Activated CD4-positive, alpha-beta T cell treated with anti-CD3 and anti-CD28 coated beads, Interleukin-2, amount 50 U/mL, for 1 hour (primary cell): Measurements from ENCODE around the gene APOA5.
A peak's percentile ranks its signal among the peaks of the same experiment; 100 is the strongest.
"Not testable (repeated sequence)": the region's sequence is repeated elsewhere in the genome, so short reads cannot be mapped to it uniquely, and the experiment has no call there.

Experiments
- DNase-seq: peaks from one replicate; pipeline ENCODE4 v3.0.0-alpha.2; 2020

Gene APOA5, protein sequence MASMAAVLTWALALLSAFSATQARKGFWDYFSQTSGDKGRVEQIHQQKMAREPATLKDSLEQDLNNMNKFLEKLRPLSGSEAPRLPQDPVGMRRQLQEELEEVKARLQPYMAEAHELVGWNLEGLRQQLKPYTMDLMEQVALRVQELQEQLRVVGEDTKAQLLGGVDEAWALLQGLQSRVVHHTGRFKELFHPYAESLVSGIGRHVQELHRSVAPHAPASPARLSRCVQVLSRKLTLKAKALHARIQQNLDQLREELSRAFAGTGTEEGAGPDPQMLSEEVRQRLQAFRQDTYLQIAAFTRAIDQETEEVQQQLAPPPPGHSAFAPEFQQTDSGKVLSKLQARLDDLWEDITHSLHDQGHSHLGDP

DNA sequence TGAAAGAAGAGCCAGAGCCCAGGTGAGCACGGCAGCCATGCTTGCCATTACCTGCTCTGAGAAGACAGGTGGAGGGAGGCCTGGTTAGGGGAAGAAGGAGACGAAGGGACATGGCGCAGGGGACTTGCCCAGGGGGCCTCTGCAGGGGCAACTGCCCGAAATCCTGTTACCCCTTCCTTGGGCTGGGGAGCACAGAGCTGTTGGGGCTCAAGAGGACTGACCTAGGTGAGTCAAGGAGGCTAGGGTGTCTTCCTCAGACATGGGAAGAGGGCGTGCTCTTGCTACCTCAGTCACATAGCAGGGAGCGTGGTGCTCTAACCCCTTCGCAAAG lies at the start of gene APOA5:
Gene APOA5 (minus strand): TSS at position 67 of the 331 bp plus-strand sequence. CDS start 19 bp downstream, at position 48.
- no peak for DNase-seq

DNA sequence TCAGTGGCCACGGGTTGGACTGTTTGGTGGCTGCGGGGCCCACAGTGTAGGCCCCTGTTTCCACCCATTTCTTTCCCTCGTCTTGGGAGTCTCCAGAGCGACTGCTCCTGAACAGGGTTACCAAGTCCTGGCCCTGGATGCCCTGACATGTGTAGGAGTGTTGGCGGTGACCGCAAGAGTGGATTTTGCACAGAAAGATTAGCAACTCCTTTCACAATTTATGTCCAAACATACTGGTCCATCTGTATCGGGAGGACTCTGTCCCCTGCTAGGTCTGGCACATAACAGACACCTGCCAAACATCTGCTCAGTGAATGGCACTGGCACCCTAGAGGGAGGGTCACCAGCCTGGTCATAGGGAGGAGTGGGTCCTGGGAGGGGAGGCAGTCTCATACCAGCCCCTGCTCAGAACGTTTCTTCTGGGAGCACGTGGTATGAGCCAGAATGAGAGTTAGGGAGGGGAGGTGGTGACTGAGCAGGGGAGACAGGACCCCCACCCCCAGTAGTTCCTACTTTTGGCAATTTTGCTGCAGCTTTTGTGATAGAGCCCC lies 49.1 kb upstream of the APOA5 start:
- no peak for DNase-seq

DNA sequence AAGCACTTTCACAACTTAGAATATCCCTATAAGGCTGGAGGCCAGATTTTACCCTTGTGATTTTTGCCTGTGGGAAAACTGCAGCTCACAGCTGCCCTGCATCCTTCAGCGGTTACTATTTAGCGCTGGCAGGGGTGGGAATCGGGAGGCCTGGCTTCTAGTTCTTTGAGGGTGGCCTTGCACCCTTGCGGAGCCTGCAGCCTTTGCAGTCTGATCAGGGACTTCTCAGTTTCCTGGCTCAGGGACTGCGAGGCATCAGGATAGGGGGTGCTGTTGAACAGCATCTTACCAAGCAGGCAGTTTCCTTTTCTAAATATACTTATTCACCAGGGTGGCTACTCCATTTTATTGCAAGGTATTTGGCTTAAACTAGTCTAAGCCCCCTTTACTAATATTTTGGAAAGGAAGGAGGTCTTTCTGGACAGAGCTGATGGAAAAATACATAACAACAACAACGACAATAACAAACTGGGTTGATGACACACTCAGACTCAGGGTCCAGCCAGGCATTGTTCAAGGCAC lies 48.6 kb upstream of the APOA5 start:
- no peak for DNase-seq

DNA sequence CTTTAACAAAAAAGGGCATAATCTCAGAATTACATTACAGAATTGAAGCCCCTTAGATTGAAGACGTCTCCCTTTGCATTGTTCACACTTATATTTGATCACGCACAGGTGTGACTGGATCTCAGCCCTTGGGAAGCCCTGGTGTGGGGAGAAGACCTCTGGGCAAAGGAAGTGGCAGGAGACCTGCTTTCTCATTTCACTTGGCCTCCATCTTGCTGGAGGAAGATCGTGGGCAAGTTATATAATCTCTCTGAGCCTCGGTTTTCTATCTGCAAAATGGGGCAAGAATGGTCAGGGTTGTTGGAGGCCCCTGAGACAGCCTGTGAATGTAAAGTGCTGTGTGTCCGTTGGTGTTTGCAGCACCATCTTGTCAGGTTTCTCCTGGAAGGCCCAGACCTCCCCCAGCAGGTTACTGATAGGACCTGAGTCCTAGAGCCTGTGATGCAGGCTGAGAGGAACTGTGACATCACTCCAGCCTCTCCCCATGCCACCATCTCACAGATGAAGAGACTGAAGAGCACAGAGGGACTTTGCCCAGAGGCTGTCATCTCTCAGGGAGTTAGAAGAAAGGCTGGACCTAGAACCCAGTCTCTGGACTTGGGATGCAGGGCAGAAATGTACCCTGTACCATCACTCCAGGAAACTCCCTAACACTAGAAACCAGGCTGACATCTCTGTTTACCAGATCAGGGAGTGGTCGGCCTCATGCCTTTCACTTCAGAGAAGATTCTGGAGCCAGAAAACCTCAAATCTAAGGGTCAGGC lies 46.8 kb upstream of the APOA5 start:
- no peak for DNase-seq

GRCh38 chr11:116837231-116838091 lies 45.8 kb upstream of the APOA5 start, which contains the start of gene APOA1:
TSS of gene APOA1 (minus strand) at chr11:116837622. CDS start at chr11:116837387, 235 bp downstream.
- no peak for DNase-seq

DNA sequence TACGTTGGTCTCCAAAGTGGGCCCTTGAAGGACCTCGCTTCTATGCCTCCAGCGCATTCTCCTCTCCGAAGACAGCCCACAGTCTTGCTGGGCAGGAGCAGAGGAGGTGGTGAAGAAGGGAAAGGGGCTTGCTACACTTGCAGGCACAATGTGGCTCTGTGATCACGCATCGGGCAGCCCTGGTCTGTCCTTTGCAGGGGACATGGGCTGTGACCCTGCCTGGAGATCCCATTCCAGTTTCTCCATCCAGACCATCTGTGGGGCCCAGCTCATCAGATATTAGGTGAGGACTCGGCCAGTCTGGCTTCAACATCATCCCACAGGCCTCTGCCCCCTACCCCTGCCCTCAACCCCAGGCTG lies 44.9 kb upstream of the APOA5 start:
- no peak for DNase-seq

DNA sequence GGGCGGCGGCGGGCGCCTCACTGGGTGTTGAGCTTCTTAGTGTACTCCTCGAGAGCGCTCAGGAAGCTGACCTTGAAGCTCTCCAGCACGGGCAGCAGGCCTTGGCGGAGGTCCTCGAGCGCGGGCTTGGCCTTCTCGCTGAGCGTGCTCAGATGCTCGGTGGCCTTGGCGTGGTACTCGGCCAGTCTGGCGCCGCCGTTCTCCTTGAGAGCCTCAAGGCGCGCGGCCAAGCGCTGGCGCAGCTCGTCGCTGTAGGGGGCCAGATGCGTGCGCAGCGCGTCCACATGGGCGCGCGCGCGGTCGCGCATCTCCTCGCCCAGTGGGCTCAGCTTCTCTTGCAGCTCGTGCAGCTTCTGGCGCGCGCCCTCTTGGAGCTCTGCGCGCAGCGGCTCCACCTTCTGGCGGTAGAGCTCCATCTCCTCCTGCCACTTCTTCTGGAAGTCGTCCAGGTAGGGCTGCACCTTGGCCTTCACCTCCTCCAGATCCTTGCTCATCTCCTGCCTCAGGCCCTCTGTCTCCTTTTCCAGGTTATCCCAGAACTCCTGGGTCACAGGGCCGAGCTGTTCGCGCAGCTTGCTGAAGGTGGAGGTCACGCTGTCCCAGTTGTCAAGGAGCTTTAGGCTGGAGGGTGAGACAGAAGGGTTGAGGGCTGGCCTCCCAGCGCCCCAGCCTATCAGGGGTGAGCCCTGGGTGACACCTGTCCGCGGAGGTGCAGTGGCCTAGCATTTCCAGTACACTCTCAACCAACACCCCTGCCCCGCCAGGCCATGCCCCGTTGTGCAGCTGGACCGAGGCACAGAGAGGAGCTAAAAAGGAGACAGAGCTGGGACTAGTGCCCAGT lies 44.3 kb upstream of the APOA5 start:
- DNase-seq: peak; percentile 77

DNA sequence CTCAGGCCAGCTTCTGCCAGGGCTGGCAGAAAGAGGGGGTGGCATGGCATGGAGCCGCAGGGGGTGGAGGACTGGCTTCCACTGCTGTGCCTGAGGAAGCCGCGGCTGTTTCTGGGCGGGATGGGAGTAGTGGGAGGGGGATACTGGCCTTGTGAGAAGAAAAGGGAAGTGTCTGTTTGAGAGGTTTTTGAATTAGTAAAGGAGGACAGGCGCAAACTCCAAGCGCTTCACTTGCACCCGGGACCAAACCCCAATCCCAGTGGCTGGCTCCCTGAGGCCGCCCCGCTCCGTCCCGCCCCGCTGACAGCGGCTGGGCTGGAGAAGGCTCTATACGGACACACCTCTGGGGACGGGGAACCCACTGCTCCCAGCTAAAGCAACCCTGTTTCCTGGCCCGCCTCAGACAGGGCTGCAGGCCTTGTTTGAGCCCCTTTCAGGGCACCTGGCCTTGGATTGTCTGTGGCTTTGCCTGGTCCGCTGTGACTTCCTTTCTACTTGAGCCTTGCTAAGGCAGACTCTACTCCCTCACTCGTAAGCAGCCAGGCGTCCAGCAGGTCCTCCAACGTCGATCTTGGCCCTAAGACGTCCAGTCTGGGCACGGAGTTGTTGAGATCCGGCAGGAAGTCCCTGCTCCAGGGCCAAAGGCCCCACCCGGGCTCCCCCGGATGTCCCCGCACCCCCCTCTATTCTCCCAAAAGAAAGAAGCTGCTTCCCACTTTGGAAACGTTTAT lies 43.5 kb upstream of the APOA5 start:
- DNase-seq: no peak

GRCh38 chr11:116834535-116835041 lies 42.9 kb upstream of the APOA5 start:
- DNase-seq: not testable (repeated sequence)

GRCh38 chr11:116833816-116834534 lies 42.3 kb upstream of the APOA5 start:
- no peak for DNase-seq

DNA sequence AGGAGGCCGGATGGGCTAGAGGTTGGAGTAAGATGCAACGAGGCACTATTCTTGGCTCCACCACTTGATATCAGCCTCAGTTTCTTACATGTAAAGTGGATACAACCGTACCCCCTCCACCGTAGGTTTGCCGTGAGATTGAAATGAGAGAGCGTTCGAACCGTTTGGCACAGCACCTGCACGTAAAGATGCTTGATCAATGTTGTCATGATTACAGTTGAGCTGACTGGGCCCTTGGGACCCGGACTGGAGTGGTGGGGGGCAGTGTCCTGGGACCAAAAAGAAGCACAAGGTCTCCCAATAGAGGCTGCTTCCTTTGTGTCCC lies 41.8 kb upstream of the APOA5 start:
- DNase-seq: no peak

GRCh38 chr11:116832350-116833290 lies 40.9 kb upstream of the APOA5 start:
- DNase-seq: no peak

GRCh38 chr11:116831790-116832349 lies 40.2 kb upstream of the APOA5 start:
- no peak for DNase-seq

- no peak for DNase-seq
Observed at GRCh38 chr11:116830184-116830912, 38.7 kb upstream of the APOA5 start.

GRCh38 chr11:116829525-116830183 lies 38.0 kb upstream of the APOA5 start, which contains the start of gene APOC3:
TSS of gene APOC3 (plus strand) at chr11:116829907. CDS start at chr11:116830583, 676 bp downstream.
- DNase-seq: no peak

GRCh38 chr11:116828632-116829524 lies 37.2 kb upstream of the APOA5 start:
- DNase-seq: no peak
